HepG2 (cell line): ENCODE results near the gene ACOT4. TPM values are rescaled to one million over a fixed set of nuclear protein-coding genes. Genes with fewer than 3 reads are reported as not detected.

Source experiments
- ATAC-seq: fragments of 200-7000 bp; cut with Tn5 transposase; 3 replicates; pipeline ENCODE4 v1.9.1; 2020; ENCODE audit warnings: mild to moderate bottlenecking, moderate library complexity
- BruUV-seq: library from RNA; stranded (reverse); fragments of 400-500 nt; replicated peaks from 2 replicates; lab custom pipeline; 2021; lab: Mats Ljungman, UMichigan
- CTCF ChIA-PET: fragments of 300-600 bp; formaldehyde crosslinking; extraction: SDS; loops from one replicate; lab custom pipeline; 2021; ENCODE audit warnings: low total read pairs, inconsistent platforms, low intra/inter-chr PET ratio; lab: Yijun Ruan, JAX
- POLR2A ChIA-PET: fragments of 350-600 bp; sonication (Branson Sonifier 250); formaldehyde crosslinking; loops from one replicate; lab custom pipeline; 2020; ENCODE audit warnings: antibody characterized with exemption, inconsistent platforms; lab: Yijun Ruan, JAX
- DNase-seq: peaks from one replicate; pipeline ENCODE4 v3.0.0-alpha.2; 2015; ENCODE audit warnings: low spot score
- FAIRE-seq: peaks from 3 replicates; lab custom pipeline; 2011; peaks lifted over from hg19 to GRCh38; lab: Jason Lieb, UNC
- H2AFZ ChIP-seq: one replicate; pipeline ENCODE4 v1.6.1; 2011; ENCODE audit warnings: low read length, inconsistent platforms
- H3K27ac ChIP-seq: fragments of 300-600 bp; 3 replicates; pipeline ENCODE4 v1.8.0; 2011; ENCODE audit warnings: mixed run types, mild to moderate bottlenecking, mixed read lengths, low read length, inconsistent platforms; ENCODE audit not compliant: insufficient read depth; ENCODE audit errors: extremely low read length
- H3K27me3 ChIP-seq, 2 experiments: fragments of 200-600 bp in 1 of 2; 2 replicates in 1 of 2; 3 replicates in 1 of 2; pipeline versions ENCODE4 v1.6.0 to v1.8.0; 2011; ENCODE audit warnings: low read length in 2 of 2, mild to moderate bottlenecking in 2 of 2, moderate library complexity in 2 of 2, inconsistent platforms in 1 of 2; ENCODE audit not compliant: insufficient read depth in 2 of 2, control insufficient read depth in 1 of 2
- H3K36me3 ChIP-seq, 2 experiments: fragments of 200-600 bp in 1 of 2; replicated peaks in 1 of 2; 2 replicates in 1 of 2; 3 replicates in 1 of 2; pipeline versions ENCODE4 v1.5.1 to v1.8.0; 2011; ENCODE audit warnings: low read length in 2 of 2, inconsistent platforms in 1 of 2; ENCODE audit not compliant: insufficient read depth in 2 of 2, control insufficient read depth in 1 of 2
- H3K4me1 ChIP-seq: 2 replicates; pipeline ENCODE4 v1.5.1; 2012; ENCODE audit warnings: low read length, inconsistent platforms; ENCODE audit not compliant: insufficient read depth
- H3K4me2 ChIP-seq: 2 replicates; pipeline ENCODE4 v1.6.0; 2011; ENCODE audit warnings: low read depth, low read length, inconsistent platforms
- H3K4me3 ChIP-seq, 3 experiments: fragments of 200-600 bp in 1 of 3; sonication (generic), shearing (Covaris generic) in 1 of 3; replicated peaks in 1 of 3; 2 replicates each; pipeline ENCODE4 v1.5.1; 2011 to 2016; ENCODE audit warnings: low read length in 3 of 3, inconsistent platforms in 2 of 3, low read depth in 2 of 3, mild to moderate bottlenecking in 2 of 3, control low read depth in 1 of 3, mixed read lengths in 1 of 3; ENCODE audit not compliant: insufficient read depth in 1 of 3
- H3K79me2 ChIP-seq: one replicate; pipeline ENCODE4 v1.6.1; 2011; ENCODE audit warnings: low read length, inconsistent platforms; ENCODE audit not compliant: insufficient read depth
- H3K9ac ChIP-seq: 2 replicates; pipeline ENCODE4 v1.6.0; 2011; ENCODE audit warnings: mild to moderate bottlenecking, low read depth, low read length, inconsistent platforms; ENCODE audit not compliant: insufficient read depth
- H3K9me3 ChIP-seq: 2 replicates; pipeline ENCODE4 v1.5.1; 2012; ENCODE audit warnings: mild to moderate bottlenecking, low read length
- H4K20me1 ChIP-seq: 2 replicates; pipeline ENCODE4 v1.6.0; 2011; ENCODE audit warnings: inconsistent platforms, mild to moderate bottlenecking, low read length, moderate library complexity; ENCODE audit not compliant: insufficient read depth
- IKZF4 ChIP-seq: sonication (generic); formaldehyde crosslinking; IDR thresholded peaks from 2 replicates; pipeline ENCODE4 v1.5.1; 2020; ENCODE audit warnings: borderline replicate concordance, mild to moderate bottlenecking, low read depth, missing genetic modification reagents; ENCODE audit errors: not compliant biosample characterization
- MED8 ChIP-seq: sonication (generic); formaldehyde crosslinking; IDR thresholded peaks from 2 replicates; pipeline ENCODE4 v1.8.1; 2023; ENCODE audit warnings: mild to moderate bottlenecking, missing genetic modification reagents; ENCODE audit not compliant: insufficient replicate concordance
- MTF1 ChIP-seq: sonication (generic); formaldehyde crosslinking; IDR thresholded peaks from 2 replicates; pipeline ENCODE4 v1.5.0; 2020; ENCODE audit warnings: missing genetic modification reagents
- SKI ChIP-seq: fragments of 450-650 bp; IDR thresholded peaks from one replicate; pipeline ENCODE4 v1.6.1; 2018; ENCODE audit warnings: mild to moderate bottlenecking; ENCODE audit not compliant: partially characterized antibody
- TEAD2 ChIP-seq: sonication (generic); formaldehyde crosslinking; IDR thresholded peaks from 2 replicates; pipeline ENCODE4 v1.9.0; 2021; ENCODE audit warnings: missing genetic modification reagents
- ZBTB39 ChIP-seq: sonication (generic); formaldehyde crosslinking; IDR thresholded peaks from 2 replicates; pipeline ENCODE4 v1.5.0; 2020; ENCODE audit warnings: missing genetic modification reagents
- WGBS: methylation state at CpG from one replicate; pipeline ENCODE4 v1.1.6; 2017; ENCODE audit warnings: low lambda C conversion rate; 5-methylcytosine and 5-hydroxymethylcytosine counted together
- in situ Hi-C: cut with HindIII; loops from 2 replicates; pipeline ENCODE4 v1.10.0; 2017; ENCODE audit warnings: low pct_unique_long_range_greater_than_20kb; ENCODE audit not compliant: extremely low pct_ligation_motif_present
- intact Hi-C: fragments of 100-400 bp; cut with micrococcal nuclease; formaldehyde crosslinking; loops from one replicate; pipeline ENCODE4 v1.10.0; 2022; ENCODE audit not compliant: unreplicated experiment
- polyA plus RNA-seq, 8 experiments: library from polyadenylated mRNA; depleted of rRNA in 3 of 8; stranded (reverse) in 7 of 8; unstranded in 1 of 8; fragments of >200 nt; fragmentation: Illumina TruSeq in 4 of 8; extraction: Trizol in 4 of 8; gene quantifications; 2 replicates each; pipeline versions ENCODE4 v1.2.1 to v1.2.3, GENCODE V29; 2011 to 2016; ENCODE audit warnings: low read depth in 4 of 8, missing spikeins in 1 of 8, mixed read lengths in 1 of 8; ENCODE audit not compliant: insufficient read depth in 1 of 8
- total RNA-seq, 5 experiments: library from RNA; depleted of rRNA; stranded (reverse); fragments of >200 nt; fragmentation: Illumina TruSeq; extraction: Trizol; gene quantifications; 2 replicates each; pipeline ENCODE4 v1.2.3, GENCODE V29; 2016; ENCODE audit warnings: low read depth in 1 of 5
- TF ChIP-seq, protein P1 (sequence below): IDR thresholded peaks from 2 replicates; pipeline ENCODE4 v1.6.1; 2016; ENCODE audit warnings: missing compliant biosample characterization, missing genetic modification reagents, borderline replicate concordance

ACOT4 gene
- total and polyA plus RNA-seq, 2 of the 13 experiments (the other 11 are each of a cell fraction or from before 2014, with no cell fraction given) = 0.04 to 0.05 TPM

DNA sequence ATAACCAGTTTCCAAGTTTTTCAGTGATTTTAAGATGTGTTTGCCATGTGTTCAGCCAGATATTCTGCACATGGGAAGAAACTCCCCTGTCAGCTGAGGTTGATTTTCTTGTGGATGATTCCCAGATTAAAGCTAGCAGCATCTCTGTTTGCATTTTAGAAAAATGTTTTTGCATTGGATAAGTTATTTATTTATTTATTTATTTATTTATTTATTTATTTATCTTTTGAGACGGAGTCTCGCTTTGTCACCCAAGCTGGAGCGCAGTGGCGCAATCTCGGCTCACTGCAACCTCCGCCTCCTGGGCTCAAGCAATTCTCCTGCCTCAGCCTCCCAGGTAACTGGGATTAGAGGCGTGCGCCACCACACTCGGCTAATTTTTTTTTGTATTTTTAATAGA, 2.8 kb downstream of the ACOT4 start:
- DNase-seq (no peak), ATAC-seq (no peak), FAIRE-seq (no peak)
- Histone ChIP-seq H3K4me1 (peaks cover 6% of the 10 kb centered on the region; the same call in 1 of the 2 replicates), H4K20me1 (no peaks in the 10 kb centered on the region), H3K9me3 (no peaks in the 10 kb centered on the region), H3K27me3 (no peaks in the 10 kb centered on the region; a peak in 1 of 5 replicates), H3K4me2 (no peak overlapping the region), H3K9ac (no peak overlapping the region), H3K36me3 (no peaks in the 10 kb centered on the region), H3K27ac (no peak overlapping the region), H3K79me2 (no peaks in the 10 kb centered on the region), H2AFZ (no peak overlapping the region), H3K4me3 (no peak overlapping the region)
- WGBS = 76% methylated on average over 9 of the region's 9 CpGs
- ChIA-PET POLR2A (no interaction called here), CTCF (no interaction called here)
- intact Hi-C loops = no loop called here
- TF ChIP-seq TEAD2 (CRISPR knock-in tag) = no peak
- TF ChIP-seq SKI = no peak
- TF ChIP-seq IKZF4 (CRISPR knock-in tag) = no peak
- TF ChIP-seq MED8 (CRISPR knock-in tag) = no peak
- TF ChIP-seq, protein P1, sequence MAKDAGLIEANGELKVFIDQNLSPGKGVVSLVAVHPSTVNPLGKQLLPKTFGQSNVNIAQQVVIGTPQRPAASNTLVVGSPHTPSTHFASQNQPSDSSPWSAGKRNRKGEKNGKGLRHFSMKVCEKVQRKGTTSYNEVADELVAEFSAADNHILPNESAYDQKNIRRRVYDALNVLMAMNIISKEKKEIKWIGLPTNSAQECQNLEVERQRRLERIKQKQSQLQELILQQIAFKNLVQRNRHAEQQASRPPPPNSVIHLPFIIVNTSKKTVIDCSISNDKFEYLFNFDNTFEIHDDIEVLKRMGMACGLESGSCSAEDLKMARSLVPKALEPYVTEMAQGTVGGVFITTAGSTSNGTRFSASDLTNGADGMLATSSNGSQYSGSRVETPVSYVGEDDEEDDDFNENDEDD (CRISPR knock-in tag) = no peak
- TF ChIP-seq MTF1 (CRISPR knock-in tag) = no peak
- TF ChIP-seq ZBTB39 (CRISPR knock-in tag) = no peak
- in situ Hi-C loops = no loop called here
- BruUV-seq = no TSS peak
